ENCODE results near the gene LCA5L.

The LCA5L gene

DNA sequence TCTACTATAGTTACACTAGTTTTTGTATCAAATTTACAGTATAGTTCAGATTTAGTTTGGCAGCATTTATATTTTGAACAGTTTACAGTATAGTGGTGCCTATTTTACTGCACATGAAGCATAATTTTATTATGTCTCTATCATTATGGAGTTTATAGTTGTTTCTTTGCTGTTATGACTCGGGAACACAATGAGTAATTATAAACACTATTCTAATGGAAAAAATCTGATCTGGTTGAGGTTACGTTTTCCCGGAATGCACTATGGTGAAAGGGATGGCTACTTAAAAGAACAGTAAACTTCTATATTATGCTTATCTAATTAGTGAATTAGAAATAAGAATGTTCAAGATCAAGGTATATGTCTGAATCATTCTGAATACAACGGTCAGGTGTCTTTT, 10.6 kb downstream of the LCA5L start:
- Histone ChIP-seq H3K4me3 (ENCODE audit: insufficient read depth, low read length, poor library complexity, severe bottlenecking) (no peak overlapping the region), H3K9ac (ENCODE audit: low read length) (no peak overlapping the region), H3K36me3 (ENCODE audit: low read length) (no peaks in the 10 kb centered on the region), H3K79me2 (ENCODE audit: insufficient read depth, low read length) (no peaks in the 10 kb centered on the region), H3K27me3 (ENCODE audit: low read length) (no peaks in the 10 kb centered on the region), H3K27ac (ENCODE audit: low read depth, low read length) (no peak overlapping the region), H3K9me2 (replicated peaks; ENCODE audit: insufficient read depth, low read length) (no peaks in the 10 kb centered on the region), H3K4me2 (ENCODE audit: low read depth, low read length, poor library complexity, severe bottlenecking) (no peak overlapping the region), H2AFZ (ENCODE audit: low read depth, low read length, severe bottlenecking) (no peak overlapping the region), H4K20me1 (ENCODE audit: low read depth, low read length) (no peaks in the 10 kb centered on the region), H3F3A (ENCODE audit: insufficient read depth) (no peaks in the 10 kb centered on the region; the same call in 1 of the 2 replicates), H3K9me3 (ENCODE audit: insufficient read depth, low read length) (no peaks in the 10 kb centered on the region)
- TF ChIP-seq EZH2phosphoT487 (conservative IDR thresholded peaks at IDR 0.05; ENCODE audit: low read length), result no peak
- TF ChIP-seq, protein P1, sequence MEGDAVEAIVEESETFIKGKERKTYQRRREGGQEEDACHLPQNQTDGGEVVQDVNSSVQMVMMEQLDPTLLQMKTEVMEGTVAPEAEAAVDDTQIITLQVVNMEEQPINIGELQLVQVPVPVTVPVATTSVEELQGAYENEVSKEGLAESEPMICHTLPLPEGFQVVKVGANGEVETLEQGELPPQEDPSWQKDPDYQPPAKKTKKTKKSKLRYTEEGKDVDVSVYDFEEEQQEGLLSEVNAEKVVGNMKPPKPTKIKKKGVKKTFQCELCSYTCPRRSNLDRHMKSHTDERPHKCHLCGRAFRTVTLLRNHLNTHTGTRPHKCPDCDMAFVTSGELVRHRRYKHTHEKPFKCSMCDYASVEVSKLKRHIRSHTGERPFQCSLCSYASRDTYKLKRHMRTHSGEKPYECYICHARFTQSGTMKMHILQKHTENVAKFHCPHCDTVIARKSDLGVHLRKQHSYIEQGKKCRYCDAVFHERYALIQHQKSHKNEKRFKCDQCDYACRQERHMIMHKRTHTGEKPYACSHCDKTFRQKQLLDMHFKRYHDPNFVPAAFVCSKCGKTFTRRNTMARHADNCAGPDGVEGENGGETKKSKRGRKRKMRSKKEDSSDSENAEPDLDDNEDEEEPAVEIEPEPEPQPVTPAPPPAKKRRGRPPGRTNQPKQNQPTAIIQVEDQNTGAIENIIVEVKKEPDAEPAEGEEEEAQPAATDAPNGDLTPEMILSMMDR (IDR thresholded peaks at IDR 0.05; ENCODE audit: insufficient read depth, low read length, poor library complexity, severe bottlenecking), result no peak

GRCh38 chr21:39430954-39431353, 14.6 kb downstream of the LCA5L start:
- Histone ChIP-seq H4K20me1 (ENCODE audit: low read depth, low read length) (no peaks in the 10 kb centered on the region), H3K4me3 (ENCODE audit: insufficient read depth, low read length, poor library complexity, severe bottlenecking) (no peak overlapping the region), H3F3A (ENCODE audit: insufficient read depth) (no peaks in the 10 kb centered on the region), H3K36me3 (ENCODE audit: low read length) (no peaks in the 10 kb centered on the region), H2AFZ (ENCODE audit: low read depth, low read length, severe bottlenecking) (no peak overlapping the region), H3K9me2 (replicated peaks; ENCODE audit: insufficient read depth, low read length) (no peaks in the 10 kb centered on the region), H3K79me2 (ENCODE audit: insufficient read depth, low read length) (no peaks in the 10 kb centered on the region), H3K4me2 (ENCODE audit: low read depth, low read length, poor library complexity, severe bottlenecking) (no peak overlapping the region), H3K27me3 (ENCODE audit: low read length) (no peaks in the 10 kb centered on the region), H3K9me3 (ENCODE audit: insufficient read depth, low read length) (no peaks in the 10 kb centered on the region), H3K9ac (ENCODE audit: low read length) (no peak overlapping the region), H3K27ac (ENCODE audit: low read depth, low read length) (no peak overlapping the region)
- TF ChIP-seq EZH2phosphoT487 (conservative IDR thresholded peaks at IDR 0.05; ENCODE audit: low read length), result no peak
- TF ChIP-seq, protein P1 (IDR thresholded peaks at IDR 0.05; ENCODE audit: insufficient read depth, low read length, poor library complexity, severe bottlenecking), result no peak

DNA sequence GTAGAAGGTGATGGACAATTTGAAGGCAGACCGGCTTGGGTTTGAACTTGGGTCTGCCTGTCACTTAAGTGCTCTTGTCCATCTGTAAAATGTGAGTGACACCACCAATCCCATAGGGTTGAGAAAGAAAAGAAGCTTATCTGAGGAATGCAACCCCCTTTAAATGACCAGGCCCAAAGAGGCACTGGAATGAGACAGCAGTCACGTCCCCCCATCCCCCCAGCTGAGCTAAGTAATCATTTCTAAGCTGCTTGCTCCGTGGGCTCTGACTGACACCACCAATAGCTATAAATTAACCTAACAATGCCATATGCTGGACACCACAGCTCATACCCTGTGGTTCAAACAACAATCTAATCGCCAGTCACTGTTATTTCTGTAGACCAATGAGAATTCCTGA, 15.1 kb downstream of the LCA5L start:
- Histone ChIP-seq H3K9me2 (replicated peaks; ENCODE audit: insufficient read depth, low read length) (no peaks in the 10 kb centered on the region), H3K4me3 (ENCODE audit: insufficient read depth, low read length, poor library complexity, severe bottlenecking) (no peak overlapping the region), H3K27ac (ENCODE audit: low read depth, low read length) (no peak overlapping the region), H4K20me1 (ENCODE audit: low read depth, low read length) (no peaks in the 10 kb centered on the region), H3K4me2 (ENCODE audit: low read depth, low read length, poor library complexity, severe bottlenecking) (no peak overlapping the region), H3K79me2 (ENCODE audit: insufficient read depth, low read length) (no peaks in the 10 kb centered on the region), H2AFZ (ENCODE audit: low read depth, low read length, severe bottlenecking) (no peak overlapping the region), H3K9ac (ENCODE audit: low read length) (no peak overlapping the region), H3K36me3 (ENCODE audit: low read length) (no peaks in the 10 kb centered on the region), H3F3A (ENCODE audit: insufficient read depth) (no peaks in the 10 kb centered on the region), H3K9me3 (ENCODE audit: insufficient read depth, low read length) (no peaks in the 10 kb centered on the region), H3K27me3 (ENCODE audit: low read length) (no peaks in the 10 kb centered on the region)
- TF ChIP-seq EZH2phosphoT487 (conservative IDR thresholded peaks at IDR 0.05; ENCODE audit: low read length), result no peak
- TF ChIP-seq, protein P1 (IDR thresholded peaks at IDR 0.05; ENCODE audit: insufficient read depth, low read length, poor library complexity, severe bottlenecking), result no peak

Data from SU-DHL-6 (cell line).